Ovary (tissue), 9 donors: Measurements from ENCODE around the gene CCDC148. TPM values are rescaled to one million over a fixed set of nuclear protein-coding genes. Genes with fewer than 3 reads are reported as not detected.

Experiments used
- DNase-seq, 5 donors: peaks; one replicate each; pipeline ENCODE4 v3.0.0-alpha.2; 2019 to 2020
- H3K27ac ChIP-seq, 2 donors: fragments of 200-600 bp; one replicate each; pipeline versions ENCODE4 v1.5.1 to v1.8.0; 2019 to 2022
- H3K27me3 ChIP-seq: fragments of 200-600 bp; one replicate; pipeline ENCODE4 v1.8.0; 2022
- H3K36me3 ChIP-seq: fragments of 200-600 bp; sonication (generic); one replicate; pipeline ENCODE4 v1.5.1; 2019
- H3K4me1 ChIP-seq: one replicate; pipeline ENCODE4 v1.8.1; 2013; ENCODE audit warnings: mild to moderate bottlenecking, moderate library complexity; ENCODE audit not compliant: insufficient read depth
- H3K4me3 ChIP-seq: fragments of 200-600 bp; sonication (generic); one replicate; pipeline ENCODE4 v1.5.1; 2017
- H3K9me3 ChIP-seq, 2 donors: fragments of 200-600 bp in 1 of 2; sonication (generic) in 1 of 2; one replicate each; pipeline versions ENCODE4 v1.5.1 to v1.8.1; 2013 to 2019; ENCODE audit warnings: mild to moderate bottlenecking in 1 of 2, moderate library complexity in 1 of 2
- CTCF ChIP-seq, 3 donors: fragments of 450-650 bp in 2 of 3; fragments of 200-600 bp in 1 of 3; IDR thresholded peaks; one replicate each; pipeline versions ENCODE4 v1.5.1 to v1.8.0; 2016 to 2022; ENCODE audit warnings: antibody characterized with exemption in 3 of 3, mild to moderate bottlenecking in 1 of 3
- EP300 ChIP-seq: sonication (generic); formaldehyde crosslinking; IDR thresholded peaks from one replicate; pipeline ENCODE4 v1.6.1; 2017; ENCODE audit warnings: antibody characterized with exemption
- POLR2A ChIP-seq: fragments of 450-650 bp; IDR thresholded peaks from one replicate; pipeline ENCODE4 v1.6.1; 2017; ENCODE audit warnings: antibody characterized with exemption, mild to moderate bottlenecking, moderate library complexity
- WGBS, 3 donors: extraction: QIAGEN DNeasy Blood & Tissue Kit in 1 of 3; methylation state at CpG; one replicate each; pipeline versions ENCODE4 v1.1.5 to v1.1.7; 2013 to 2017; 5-methylcytosine and 5-hydroxymethylcytosine counted together
- intact Hi-C, 4 donors: fragments of 100-400 bp; cut with DNase I; formaldehyde crosslinking; loops; one replicate each; pipeline versions ENCODE4 v1.11.0 to v1.15.1; 2022 to 2023
- polyA plus RNA-seq, 2 donors: library from polyadenylated mRNA; stranded (reverse); fragments of 200-250 nt in 1 of 2; fragments of 350-450 nt in 1 of 2; fragmentation: Illumina TruSeq in 1 of 2; extraction: RNeasy Lipid Tissue Mini Kit (QIAGEN cat#74804) in 1 of 2; gene quantifications; one replicate each; pipeline ENCODE4 v1.2.3, GENCODE V29; 2013 to 2014
- total RNA-seq, 7 donors: library from RNA; depleted of rRNA in 2 of 7; stranded (reverse); fragments of >200 nt in 2 of 7; fragmentation: NEBNext Ultra II Directional in 3 of 7; extraction: Animal tissue kit (Norgen Biotek cat#: 25700) in 3 of 7; gene quantifications; one replicate each; pipeline versions ENCODE4 v1.1.0 to v1.2.4, GENCODE V29; 2016 to 2023
- donor health status: DM: no; HTN: no; CAD: no; lungs with moderate emphysema.
- donor health status: DM: no; HTN: no; CAD: no.
- donor health status: Bipolar disorder and iron deficiency.
- donor health status: DM: yes; HTN: yes; CAD: no.
- donor health status: DM: no; HTN: no; CAD: no.
- donor health status: DM: yes; HTN: yes; CAD: no.

CCDC148 gene
- total and polyA plus RNA-seq, 9 donors, result 0.80 to 6.6 (median 3.5) TPM

DNA sequence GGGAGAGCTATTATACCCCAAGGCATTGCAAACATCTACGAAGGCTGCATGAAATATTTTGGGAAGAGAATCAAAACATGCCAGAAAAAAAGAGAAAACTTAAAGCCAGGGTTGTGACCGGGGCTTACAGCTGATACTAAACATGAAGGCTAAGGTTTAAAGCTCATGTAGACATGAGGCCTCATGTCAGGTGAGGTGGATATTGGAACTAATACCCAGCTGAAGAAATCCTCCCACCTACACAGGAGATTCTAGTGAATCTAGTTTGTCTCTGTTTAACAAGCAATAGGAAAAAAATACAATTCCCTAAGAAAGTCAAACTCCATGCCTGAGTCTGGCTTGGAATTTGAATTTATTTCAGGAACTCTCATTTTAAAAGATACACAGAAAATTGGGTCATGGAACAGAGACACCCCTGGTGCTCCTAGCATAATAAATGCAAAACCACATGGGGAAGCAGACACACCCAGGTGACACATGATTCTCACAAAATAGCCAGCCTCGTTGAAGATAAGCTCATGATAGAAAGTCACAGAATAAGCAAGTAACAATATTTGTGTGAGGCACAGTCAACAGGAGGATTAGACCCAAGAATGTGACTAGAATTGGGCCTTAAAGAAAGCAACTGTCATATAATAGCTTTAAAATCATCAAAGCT lies 312.7 kb downstream of the CCDC148 start:
- no peaks in the 10 kb centered on the region for H3K4me1 ChIP-seq
- H3K4me3 ChIP-seq, result no peak overlapping the region
- no peak for DNase-seq
- H3K36me3 ChIP-seq, result no peaks in the 10 kb centered on the region
- 35 to 47% (median 38%) methylated on average over 3 of the region's 3 CpGs for WGBS, 3 donors
- intact Hi-C loops, result no loop called here
- H3K27ac ChIP-seq, result no peak overlapping the region
- no peaks in the 10 kb centered on the region for H3K9me3 ChIP-seq
- no peak for TF ChIP-seq CTCF (IDR thresholded peaks at IDR 0.05)
- TF ChIP-seq POLR2A, result no peak
- TF ChIP-seq EP300, result no peak
- H3K27me3 ChIP-seq, result no peaks in the 10 kb centered on the region

GRCh38 chr2:158142568-158143332 lies 313.8 kb downstream of the CCDC148 start:
- 64 to 70% (median 69%) methylated on average over 6 of the region's 6 CpGs for WGBS, 3 donors
- Histone ChIP-seq H3K9me3 (no peaks in the 10 kb centered on the region), H3K27me3 (no peaks in the 10 kb centered on the region), H3K27ac (no peak overlapping the region), H3K4me1 (no peaks in the 10 kb centered on the region), H3K36me3 (no peaks in the 10 kb centered on the region), H3K4me3 (no peak overlapping the region)
- DNase-seq, result no peak
- TF ChIP-seq EP300 (no peak), POLR2A (no peak), CTCF (IDR thresholded peaks at IDR 0.05) (no peak)
- intact Hi-C loops, result no loop called here

DNA sequence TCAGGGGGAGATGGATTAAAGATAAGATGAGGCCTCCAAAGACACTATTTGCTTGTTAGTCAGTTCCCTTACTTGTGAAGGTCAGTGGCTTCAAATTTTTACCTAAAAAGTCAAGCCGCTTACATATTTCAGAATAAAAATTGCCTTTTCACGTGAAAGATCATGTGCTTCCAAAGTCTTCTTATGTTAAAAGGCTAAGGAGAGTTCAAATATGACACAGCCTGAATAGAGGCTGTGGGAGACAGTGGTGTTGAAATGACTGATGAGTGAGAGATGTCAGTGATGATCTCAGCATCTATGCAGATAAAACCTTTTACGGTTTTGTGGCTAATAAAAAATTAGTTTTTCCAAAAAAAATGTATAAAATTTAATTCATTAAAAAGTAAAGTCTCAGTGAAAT lies 314.4 kb downstream of the CCDC148 start:
- Histone ChIP-seq H3K4me3 (no peak overlapping the region), H3K36me3 (no peaks in the 10 kb centered on the region), H3K27me3 (no peaks in the 10 kb centered on the region), H3K27ac (no peak overlapping the region), H3K4me1 (no peaks in the 10 kb centered on the region), H3K9me3 (no peaks in the 10 kb centered on the region)
- DNase-seq, result no peak
- WGBS, 3 donors, result 91 to 94% (median 91%) methylated on average over 3 of the region's 3 CpGs
- intact Hi-C loops, result no loop called here
- TF ChIP-seq POLR2A, result no peak
- no peak for TF ChIP-seq CTCF (IDR thresholded peaks at IDR 0.05)
- TF ChIP-seq EP300, result no peak

DNA sequence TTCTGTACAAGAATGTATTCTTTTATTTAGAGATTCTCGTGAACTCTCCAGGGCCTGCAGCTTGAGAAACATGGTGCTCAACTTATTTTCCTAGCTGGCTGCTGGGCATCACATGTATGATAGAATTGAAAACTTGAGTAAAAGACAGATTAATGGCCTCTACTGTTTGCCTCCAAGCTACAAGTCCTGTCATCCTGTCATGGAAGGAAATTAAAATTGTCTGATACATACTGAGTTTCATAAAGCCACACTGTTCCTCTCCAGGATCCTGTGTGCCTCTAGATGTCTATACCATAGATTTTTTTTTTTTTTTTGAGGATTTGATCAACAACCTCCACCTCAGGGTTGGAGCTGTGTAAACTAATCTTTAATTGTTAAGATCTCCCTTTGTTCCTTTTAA lies 316.4 kb downstream of the CCDC148 start:
- Histone ChIP-seq H3K36me3 (no peaks in the 10 kb centered on the region), H3K4me3 (no peak overlapping the region), H3K9me3 (no peaks in the 10 kb centered on the region), H3K4me1 (no peaks in the 10 kb centered on the region), H3K27ac (no peak overlapping the region), H3K27me3 (no peaks in the 10 kb centered on the region)
- WGBS, 3 donors, result 65 to 76% (median 73%) methylated on average over 1 of the region's 1 CpG
- intact Hi-C loops, result no loop called here
- TF ChIP-seq POLR2A (no peak), CTCF (IDR thresholded peaks at IDR 0.05) (no peak), EP300 (no peak)
- no peak for DNase-seq
